SK-N-SH (cell line): ENCODE results near the gene SCN4A. TPM values are rescaled to one million over a fixed set of nuclear protein-coding genes. Genes with fewer than 3 reads are reported as not detected.

ENCODE experiments used
- CTCF ChIA-PET: fragments of 300-600, 350-600 bp; formaldehyde crosslinking; extraction: SDS; loops from one replicate; lab custom pipeline; 2021; lab: Yijun Ruan, JAX
- POLR2A ChIA-PET: fragments of 350-600 bp; sonication (Branson Sonifier 250); formaldehyde crosslinking; extraction: SDS; loops from one replicate; lab custom pipeline; 2020; ENCODE audit warnings: antibody characterized with exemption, inconsistent platforms; lab: Yijun Ruan, JAX
- DNase-seq: peaks from one replicate; pipeline ENCODE4 v3.0.0; 2012
- H2AFZ ChIP-seq: fragments of 200-600 bp; sonication (generic); 2 replicates; pipeline ENCODE4 v1.8.1; 2016; ENCODE audit warnings: antibody characterized with exemption, mild to moderate bottlenecking, low read depth
- H3F3A ChIP-seq: fragments of 200-600 bp; sonication (generic); replicated peaks from 2 replicates; pipeline ENCODE3; 2016; ENCODE audit warnings: antibody characterized with exemption, mild to moderate bottlenecking; ENCODE audit not compliant: insufficient read depth
- H3K27ac ChIP-seq, 2 experiments: fragments of 200-500 bp in 1 of 2; fragments of 200-600 bp in 1 of 2; sonication (Bioruptor generic) in 1 of 2; sonication (generic), shearing (Covaris generic) in 1 of 2; 2 replicates each; pipeline versions ENCODE4 v1.5.1 to v1.6.1; 2014 to 2016; ENCODE audit warnings: low read depth in 2 of 2, inconsistent platforms in 1 of 2, low read length in 1 of 2, mild to moderate bottlenecking in 1 of 2, mixed read lengths in 1 of 2
- H3K27me3 ChIP-seq: fragments of 200-600 bp; sonication (generic), shearing (Covaris generic); 2 replicates; pipeline ENCODE4 v1.6.1; 2016; ENCODE audit warnings: mixed run types; ENCODE audit not compliant: insufficient read depth
- H3K36me3 ChIP-seq, 2 experiments: fragments of 200-500 bp in 1 of 2; fragments of 200-600 bp in 1 of 2; sonication (Bioruptor generic) in 1 of 2; sonication (generic) in 1 of 2; replicated peaks in 1 of 2; 2 replicates each; pipeline versions ENCODE3 to v1.5.1; 2014 to 2016; ENCODE audit warnings: low read length in 1 of 2, mild to moderate bottlenecking in 1 of 2; ENCODE audit not compliant: insufficient read depth in 2 of 2, control insufficient read depth in 1 of 2
- H3K4me1 ChIP-seq, 2 experiments: fragments of 200-500 bp in 1 of 2; fragments of 200-600 bp in 1 of 2; sonication (Bioruptor generic) in 1 of 2; sonication (generic), shearing (Covaris generic) in 1 of 2; 2 replicates each; pipeline versions ENCODE4 v1.5.1 to v1.6.1; 2014 to 2016; ENCODE audit warnings: low read depth in 1 of 2, low read length in 1 of 2, mixed run types in 1 of 2; ENCODE audit not compliant: insufficient read depth in 2 of 2, control insufficient read depth in 1 of 2
- H3K4me2 ChIP-seq: fragments of 200-600 bp; sonication (generic), shearing (Covaris generic); 2 replicates; pipeline ENCODE4 v1.6.1; 2017; ENCODE audit warnings: mixed run types
- H3K4me3 ChIP-seq, 2 experiments: fragments of 200-500 bp in 1 of 2; fragments of 200-600 bp in 1 of 2; sonication (Bioruptor generic) in 1 of 2; sonication (generic), shearing (Covaris generic) in 1 of 2; 2 replicates each; pipeline versions ENCODE4 v1.5.1 to v1.8.1; 2014 to 2016; ENCODE audit warnings: low read depth in 2 of 2, inconsistent platforms in 1 of 2, low read length in 1 of 2, mild to moderate bottlenecking in 1 of 2, mixed read lengths in 1 of 2, moderate library complexity in 1 of 2
- H3K79me2 ChIP-seq: fragments of 200-600 bp; sonication (generic); 2 replicates; pipeline ENCODE4 v1.8.1; 2017; ENCODE audit warnings: mild to moderate bottlenecking; ENCODE audit not compliant: insufficient read depth
- H3K9ac ChIP-seq: fragments of 200-600 bp; sonication (generic); 2 replicates; pipeline ENCODE4 v1.6.1; 2017; ENCODE audit warnings: mixed run types
- H3K9me2 ChIP-seq: fragments of 200-600 bp; sonication (generic); 2 replicates; pipeline ENCODE4 v1.6.1; 2017; ENCODE audit warnings: mixed run types
- H3K9me3 ChIP-seq: fragments of 200-600 bp; sonication (generic); 2 replicates; pipeline ENCODE4 v1.6.1; 2017; ENCODE audit warnings: mixed run types, mild to moderate bottlenecking, moderate library complexity
- H4K20me1 ChIP-seq: fragments of 200-600 bp; sonication (generic); 2 replicates; pipeline ENCODE4 v1.6.1; 2017; ENCODE audit warnings: mild to moderate bottlenecking, mixed run types; ENCODE audit not compliant: insufficient read depth
- CHD2 ChIP-seq: fragments of 150-350 bp; IDR thresholded peaks from 2 replicates; pipeline ENCODE4 v1.6.1; 2018; ENCODE audit warnings: low read length; ENCODE audit not compliant: partially characterized antibody
- ELF1 ChIP-seq: IDR thresholded peaks from 2 replicates; pipeline ENCODE4 v1.4.0; 2012
- EZH2phosphoT487 ChIP-seq: fragments of 200-600 bp; sonication (generic); IDR thresholded peaks from 2 replicates; pipeline ENCODE4 v1.6.1; 2017; ENCODE audit warnings: low read depth, mixed run types, mild to moderate bottlenecking, antibody characterized with exemption, moderate library complexity, borderline replicate concordance
- FOSL2 ChIP-seq: IDR thresholded peaks from 2 replicates; pipeline ENCODE4 v1.4.0; 2012; ENCODE audit warnings: low read depth, mild to moderate bottlenecking, moderate library complexity, borderline replicate concordance
- GABPA ChIP-seq: IDR thresholded peaks from 2 replicates; pipeline ENCODE4 v1.4.0; 2012; ENCODE audit warnings: low read depth, mild to moderate bottlenecking
- GATA2 ChIP-seq: sonication (generic); formaldehyde crosslinking; IDR thresholded peaks from 2 replicates; pipeline ENCODE4 v1.5.0; 2020; ENCODE audit warnings: mild to moderate bottlenecking, missing genetic modification reagents
- NFIC ChIP-seq: IDR thresholded peaks from 2 replicates; pipeline ENCODE4 v1.4.0; 2012; ENCODE audit warnings: borderline replicate concordance
- NRF1 ChIP-seq: IDR thresholded peaks from 2 replicates; pipeline ENCODE4 v1.6.1; 2012; ENCODE audit warnings: low read depth, mild to moderate bottlenecking, low read length
- PBX3 ChIP-seq: IDR thresholded peaks from 2 replicates; pipeline ENCODE4; 2012
- RAD21 ChIP-seq: IDR thresholded peaks from 2 replicates; pipeline ENCODE4 v1.6.1; 2012; ENCODE audit warnings: mild to moderate bottlenecking, low read length
- RXRA ChIP-seq: IDR thresholded peaks from 2 replicates; pipeline ENCODE4 v1.4.0; 2012; ENCODE audit warnings: low read depth, mild to moderate bottlenecking, borderline replicate concordance
- SIN3A ChIP-seq: IDR thresholded peaks from 2 replicates; pipeline ENCODE4 v1.6.1; 2012; ENCODE audit warnings: low read depth, mild to moderate bottlenecking, low read length, moderate library complexity, borderline replicate concordance
- TCF12 ChIP-seq: IDR thresholded peaks from 2 replicates; pipeline ENCODE4 v1.4.0; 2012
- USF2 ChIP-seq: fragments of 150-350 bp; IDR thresholded peaks from 2 replicates; pipeline ENCODE4 v1.6.1; 2017; ENCODE audit warnings: antibody characterized with exemption, low read length, low read depth, borderline replicate concordance
- YY1 ChIP-seq: IDR thresholded peaks from 2 replicates; pipeline ENCODE4 v1.4.0; 2012; ENCODE audit warnings: low read depth, mild to moderate bottlenecking
- WGBS: methylation state at CpG from one replicate; pipeline ENCODE4 v1.1.6; 2017; ENCODE audit warnings: low lambda C conversion rate; 5-methylcytosine and 5-hydroxymethylcytosine counted together
- polyA plus RNA-seq, 3 experiments: library from polyadenylated mRNA; depleted of rRNA; stranded (reverse); fragments of >200 nt; gene quantifications; 2 replicates each; pipeline ENCODE4 v1.2.3, GENCODE V29; 2012

The SCN4A gene
- polyA plus RNA-seq, 1 of the 3 experiments (the other 2 are of a cell fraction), result not detected

- TF ChIP-seq RXRA (no peak), PBX3 (no peak), CHD2 (no peak)
- TF ChIP-seq, all 33 proteins: peak for 0
Observed at GRCh38 chr17:63989622-63990345, 17.1 kb upstream of the SCN4A start (continued).

GRCh38 chr17:63988741-63989621 is 16.3 kb upstream of the SCN4A start:
- Histone ChIP-seq H3K4me2 (no peak overlapping the region), H3K9me3 (no peaks in the 10 kb centered on the region), H4K20me1 (no peaks in the 10 kb centered on the region), H3K9me2 (no peaks in the 10 kb centered on the region), H3K36me3 (no peaks in the 10 kb centered on the region), H3K27ac (no peak overlapping the region), H3F3A (no peaks in the 10 kb centered on the region), H3K4me1 (no peaks in the 10 kb centered on the region; a peak in 1 of 4 replicates), H2AFZ (no peak overlapping the region), H3K79me2 (no peaks in the 10 kb centered on the region), H3K4me3 (no peak overlapping the region), H3K9ac (no peak overlapping the region), H3K27me3 (peaks cover 18% of the 10 kb centered on the region)
- no peak for TF ChIP-seq RAD21
- TF ChIP-seq FOSL2, result no peak
- no peak for TF ChIP-seq SIN3A
- no peak for DNase-seq
- 63% methylated on average over 19 of the region's 35 CpGs for WGBS
- POLR2A ChIA-PET, result no interaction called here
- CTCF ChIA-PET, result interaction anchor here (0.9 to 4.9 kb wide), 12 partner anchors 9 to 124 kb away, joined by 3 to 89 read pairs (median 8); partner anchors contain the start of genes GH1, PRR29 and SCN4A

GRCh38 chr17:63988127-63988478 is 15.4 kb upstream of the SCN4A start:
- WGBS, result 73% methylated on average over 5 of the region's 5 CpGs
- Histone ChIP-seq H3K4me3 (no peak overlapping the region), H3K9me3 (no peaks in the 10 kb centered on the region), H3K9ac (no peak overlapping the region), H3K79me2 (no peaks in the 10 kb centered on the region), H3K9me2 (no peaks in the 10 kb centered on the region), H3K36me3 (no peaks in the 10 kb centered on the region), H3K4me1 (no peaks in the 10 kb centered on the region; a peak in 1 of 4 replicates), H3K27ac (no peak overlapping the region), H4K20me1 (no peaks in the 10 kb centered on the region), H2AFZ (no peak overlapping the region), H3K27me3 (peaks cover 18% of the 10 kb centered on the region), H3K4me2 (no peak overlapping the region), H3F3A (no peaks in the 10 kb centered on the region)
- POLR2A ChIA-PET, result no interaction called here
- CTCF ChIA-PET, result interaction anchor here (0.8 to 4.9 kb wide), 8 partner anchors 9 to 123 kb away, joined by 3 to 89 read pairs (median 6); partner anchors contain the start of genes GH1 and PRR29
- no peak for DNase-seq
- no peak for TF ChIP-seq ELF1
- no peak for TF ChIP-seq GABPA
- no peak for TF ChIP-seq NFIC
- no peak for TF ChIP-seq YY1
- TF ChIP-seq NRF1, result no peak
- TF ChIP-seq TCF12, result no peak
- TF ChIP-seq FOSL2, result no peak
- TF ChIP-seq RAD21, result no peak
- TF ChIP-seq GATA2 (CRISPR knock-in tag), result no peak
- TF ChIP-seq EZH2phosphoT487, result no peak
- TF ChIP-seq USF2, result no peak
